Muscle layer of colon (tissue), 2 donors: ENCODE data around the gene CRB3.

ENCODE experiments used
- H3K27ac ChIP-seq: one replicate; pipeline ENCODE4 v1.7.0; 2013; ENCODE audit warnings: low read depth, mild to moderate bottlenecking, low read length, moderate library complexity
- H3K27me3 ChIP-seq, 2 donors: one replicate each; pipeline ENCODE4 v1.7.0; 2013; ENCODE audit warnings: low read length in 2 of 2, mild to moderate bottlenecking in 2 of 2; ENCODE audit not compliant: insufficient read depth in 2 of 2, control insufficient read depth in 1 of 2
- H3K36me3 ChIP-seq: one replicate; pipeline ENCODE4 v1.7.0; 2013; ENCODE audit warnings: mild to moderate bottlenecking, low read length; ENCODE audit not compliant: insufficient read depth
- H3K4me1 ChIP-seq: one replicate; pipeline ENCODE4 v1.7.0; 2013; ENCODE audit warnings: mild to moderate bottlenecking, low read length; ENCODE audit not compliant: insufficient read depth
- H3K4me3 ChIP-seq, 2 donors: one replicate each; pipeline ENCODE4 v1.7.0; 2013; ENCODE audit warnings: low read length in 2 of 2, low read depth in 1 of 2, mild to moderate bottlenecking in 1 of 2, moderate library complexity in 1 of 2
- H3K9ac ChIP-seq: one replicate; pipeline ENCODE4 v1.7.0; 2013; ENCODE audit warnings: low read length
- H3K9me3 ChIP-seq: one replicate; pipeline ENCODE4 v1.7.0; 2013; ENCODE audit warnings: mild to moderate bottlenecking, low read length
- donor health status: abdominal sarcoma.
- donor health status: Adenocarcinoma of cecum.

The CRB3 gene

DNA sequence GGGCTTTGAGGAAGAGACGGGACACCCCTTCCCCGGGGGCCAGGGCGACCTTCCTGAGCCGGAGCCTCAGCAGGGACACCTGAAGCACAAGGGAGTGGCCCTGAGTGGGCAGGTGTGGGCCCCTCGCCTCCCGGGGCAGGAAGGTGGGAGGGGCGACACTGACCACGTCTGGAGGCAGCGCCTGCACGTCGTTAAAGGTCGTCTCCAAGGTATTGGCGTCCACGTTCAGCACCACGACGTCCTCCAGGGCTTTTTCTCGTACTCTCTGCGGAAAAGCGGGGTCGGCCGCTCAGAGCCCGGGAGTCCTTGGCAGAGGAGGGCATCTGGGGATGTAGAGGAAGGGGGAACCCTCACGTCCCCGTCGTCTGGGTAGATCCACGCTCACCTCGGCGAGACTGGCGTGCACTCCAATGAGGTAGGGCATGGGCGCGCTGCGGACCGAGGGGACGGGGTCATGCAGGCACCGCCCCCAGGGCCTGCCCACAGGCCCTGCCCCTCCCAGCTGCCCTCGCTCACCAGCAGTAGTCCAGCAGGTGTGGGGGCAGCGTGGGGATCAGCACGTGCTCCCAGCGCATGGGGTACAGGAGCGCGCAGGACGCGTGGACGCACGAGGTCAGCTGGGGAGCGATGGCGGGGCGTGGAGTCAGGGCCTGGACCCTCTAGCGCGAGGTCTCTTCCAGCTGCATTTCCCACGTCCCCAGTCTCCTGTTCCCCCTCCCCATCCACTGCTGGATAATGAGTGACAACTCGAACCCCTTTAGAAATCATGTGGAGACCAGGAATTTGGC, 11.4 kb downstream of the CRB3 start:
- no peak overlapping the region for H3K27ac ChIP-seq
- H3K4me3 ChIP-seq = no peak overlapping the region
- H3K36me3 ChIP-seq = no peaks in the 10 kb centered on the region
- no peak overlapping the region for H3K9ac ChIP-seq
- no peaks in the 10 kb centered on the region for H3K9me3 ChIP-seq
- peaks cover 6% of the 10 kb centered on the region for H3K4me1 ChIP-seq
- H3K27me3 ChIP-seq = peaks cover 10 to 23% of the 10 kb centered on the region in 2 donors

- Histone ChIP-seq H3K27ac (no peak overlapping the region), H3K9ac (no peak overlapping the region)
Measured at GRCh38 chr19:6476155-6476895, 12.3 kb downstream of the CRB3 start.

DNA sequence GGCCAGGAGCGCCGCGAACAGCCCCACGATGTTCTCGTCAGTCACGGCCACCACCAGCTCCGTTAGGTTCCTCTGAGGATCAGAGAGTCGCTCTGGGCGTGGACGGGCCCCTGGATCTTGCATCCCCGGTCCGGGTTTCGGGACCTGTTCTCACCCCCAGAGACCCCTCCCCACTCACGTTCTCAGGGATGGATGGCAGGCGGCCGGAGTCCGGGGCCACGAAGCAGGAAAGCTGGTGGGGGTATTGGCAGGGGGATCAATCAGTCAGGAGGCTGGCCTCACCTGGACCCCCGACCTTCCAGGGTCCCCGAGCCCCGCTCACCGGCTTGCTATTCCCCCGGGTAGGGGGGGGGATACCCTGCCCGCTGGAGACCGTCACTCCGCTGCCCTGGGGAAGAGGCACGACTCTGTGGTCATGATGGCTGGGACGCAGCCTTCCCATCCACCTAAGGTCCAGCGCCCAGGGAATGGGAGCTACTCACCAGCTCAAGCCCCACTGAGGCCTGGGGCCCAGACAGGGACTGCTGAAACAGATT, 12.9 kb downstream of the CRB3 start:
- H3K4me1 ChIP-seq = peaks cover 6% of the 10 kb centered on the region
- no peak overlapping the region for H3K9ac ChIP-seq
- no peaks in the 10 kb centered on the region for H3K9me3 ChIP-seq
- peaks cover 10 to 23% of the 10 kb centered on the region in 2 donors for H3K27me3 ChIP-seq
- no peak overlapping the region for H3K27ac ChIP-seq
- no peaks in the 10 kb centered on the region for H3K36me3 ChIP-seq
- no peak overlapping the region for H3K4me3 ChIP-seq

More at GRCh38 chr19:6476155-6476895, 12.3 kb downstream of the CRB3 start:
- Histone ChIP-seq H3K9me3 (no peaks in the 10 kb centered on the region), H3K36me3 (no peaks in the 10 kb centered on the region), H3K4me3 (no peak overlapping the region), H3K4me1 (peaks cover 6% of the 10 kb centered on the region), H3K27me3 (peaks cover 10 to 23% of the 10 kb centered on the region in 2 donors)

DNA sequence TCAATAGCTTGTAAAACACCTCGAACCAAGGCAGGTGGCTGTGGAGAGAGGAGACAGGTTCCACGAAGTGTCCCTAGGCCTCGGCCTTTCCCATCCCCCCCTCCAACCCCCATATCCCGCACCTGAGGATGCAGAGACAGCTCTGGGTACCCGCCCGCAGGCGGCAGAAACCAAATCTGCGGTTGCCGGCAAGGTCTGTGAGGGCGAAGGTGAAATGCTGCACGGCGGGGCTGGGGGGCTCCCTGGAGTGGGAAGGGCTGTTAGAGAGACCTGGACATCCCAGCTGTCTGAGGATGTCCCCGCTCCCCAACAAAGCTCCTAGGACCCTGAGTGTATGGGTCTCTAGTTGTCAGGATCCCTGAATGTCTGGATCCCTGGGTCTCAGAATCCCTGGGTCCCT, 14.7 kb downstream of the CRB3 start:
- no peak overlapping the region for H3K27ac ChIP-seq
- peaks cover 6% of the 10 kb centered on the region for H3K4me1 ChIP-seq
- H3K4me3 ChIP-seq = no peak overlapping the region
- H3K9me3 ChIP-seq = no peaks in the 10 kb centered on the region
- H3K27me3 ChIP-seq = peaks cover 10 to 23% of the 10 kb centered on the region in 2 donors
- no peak overlapping the region for H3K9ac ChIP-seq
- no peaks in the 10 kb centered on the region for H3K36me3 ChIP-seq

DNA sequence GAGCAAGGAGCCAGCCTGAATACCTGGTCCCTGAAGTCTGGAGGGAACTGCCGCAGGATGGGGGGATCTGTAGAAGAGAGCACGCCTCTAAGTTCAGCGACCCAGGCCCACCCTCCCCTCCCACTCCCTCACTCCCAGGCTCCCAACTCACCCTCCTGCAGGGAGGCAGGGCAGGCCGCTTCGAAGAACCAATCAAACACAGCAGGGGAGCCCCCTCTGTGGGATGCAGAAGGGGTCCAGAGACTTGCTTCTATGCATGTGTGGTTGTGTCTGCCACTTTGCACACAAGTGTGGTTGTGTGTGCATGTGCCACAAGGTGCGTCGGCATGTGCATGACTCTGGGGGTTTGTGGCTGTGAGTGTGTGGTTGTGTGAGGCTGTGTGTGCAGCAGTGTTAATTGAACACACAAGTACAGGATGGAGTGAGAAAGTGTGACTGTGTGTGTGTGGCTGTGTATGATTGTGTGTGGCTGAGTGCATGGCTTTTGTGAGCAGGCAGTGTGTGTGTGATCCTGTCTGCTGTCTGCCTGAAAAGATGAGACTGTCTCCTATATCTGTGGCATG, 15.8 kb downstream of the CRB3 start:
- Histone ChIP-seq H3K27ac (no peak overlapping the region), H3K9me3 (no peaks in the 10 kb centered on the region), H3K4me1 (peaks cover 6% of the 10 kb centered on the region), H3K4me3 (no peak overlapping the region), H3K36me3 (no peaks in the 10 kb centered on the region), H3K27me3 (peaks cover 10 to 23% of the 10 kb centered on the region in 2 donors), H3K9ac (no peak overlapping the region)

- no peak overlapping the region for H3K27ac ChIP-seq
- H3K9ac ChIP-seq = no peak overlapping the region
- H3K4me3 ChIP-seq = no peak overlapping the region
- H3K4me1 ChIP-seq = peaks cover 6% of the 10 kb centered on the region
- no peaks in the 10 kb centered on the region for H3K36me3 ChIP-seq
- peaks cover 8 to 13% of the 10 kb centered on the region in 2 donors for H3K27me3 ChIP-seq
- H3K9me3 ChIP-seq = no peaks in the 10 kb centered on the region
Measured at GRCh38 chr19:6480848-6481415, 16.9 kb downstream of the CRB3 start.

DNA sequence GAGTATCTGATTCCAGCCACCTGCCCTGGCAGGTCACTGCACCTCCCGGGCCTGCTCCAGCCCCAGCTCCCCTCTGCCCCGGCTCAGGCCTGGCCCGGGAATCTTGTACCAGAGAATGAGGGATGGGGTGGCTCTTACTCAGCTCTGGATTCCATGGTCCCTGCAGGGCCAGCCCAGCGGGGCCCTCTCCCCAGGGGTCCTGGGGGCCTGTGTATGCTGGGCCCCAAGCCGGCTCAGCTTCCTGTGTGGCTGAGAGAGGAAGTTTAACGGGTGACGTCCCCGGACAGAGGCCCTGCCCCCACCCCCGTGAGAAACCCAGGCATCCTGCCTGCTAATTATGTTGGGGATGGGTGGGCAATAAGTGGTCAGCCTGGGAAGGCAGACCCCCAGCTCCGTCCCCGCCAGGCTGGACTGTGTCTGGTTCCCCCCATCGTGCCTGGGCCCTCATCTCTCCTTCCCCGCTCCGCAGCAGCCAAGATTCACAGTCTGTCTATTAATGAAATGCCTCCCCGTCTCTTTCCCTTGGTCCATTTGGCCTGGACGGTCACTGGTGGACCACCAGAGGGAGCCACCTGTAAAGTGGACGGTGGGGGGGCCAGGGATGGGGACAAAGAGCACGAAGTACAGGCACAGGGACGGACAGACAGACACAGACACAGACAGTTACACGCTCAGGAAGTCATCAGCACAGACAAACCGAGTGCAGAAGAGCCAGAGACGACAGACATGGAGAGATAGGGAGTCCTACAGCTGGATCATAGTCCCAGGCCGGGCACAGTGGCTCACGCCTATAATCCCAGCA, 17.7 kb downstream of the CRB3 start, which contains the start of gene DENND1C:
Gene DENND1C (minus strand): TSS at position 247 of the 802 bp plus-strand sequence. CDS start 92 bp downstream, at position 155.
- Histone ChIP-seq H3K27me3 (peaks cover 0 to 5% of the 10 kb centered on the region in 2 donors), H3K36me3 (no peaks in the 10 kb centered on the region), H3K27ac (no peak within 1 kb of the TSS), H3K9me3 (no peaks in the 10 kb centered on the region), H3K4me1 (no peaks in the 10 kb centered on the region), H3K9ac (no peak within 1 kb of the TSS), H3K4me3 (no peak within 1 kb of the TSS)

- no peaks in the 10 kb centered on the region for H3K4me1 ChIP-seq
- H3K9me3 ChIP-seq = no peaks in the 10 kb centered on the region
- no peak overlapping the region for H3K4me3 ChIP-seq
- no peak overlapping the region for H3K27ac ChIP-seq
- no peaks in the 10 kb centered on the region for H3K36me3 ChIP-seq
- no peaks in the 10 kb centered on the region for H3K27me3 ChIP-seq
- H3K9ac ChIP-seq = no peak overlapping the region
Measured at GRCh38 chr19:6482343-6482686, 18.2 kb downstream of the CRB3 start.

DNA sequence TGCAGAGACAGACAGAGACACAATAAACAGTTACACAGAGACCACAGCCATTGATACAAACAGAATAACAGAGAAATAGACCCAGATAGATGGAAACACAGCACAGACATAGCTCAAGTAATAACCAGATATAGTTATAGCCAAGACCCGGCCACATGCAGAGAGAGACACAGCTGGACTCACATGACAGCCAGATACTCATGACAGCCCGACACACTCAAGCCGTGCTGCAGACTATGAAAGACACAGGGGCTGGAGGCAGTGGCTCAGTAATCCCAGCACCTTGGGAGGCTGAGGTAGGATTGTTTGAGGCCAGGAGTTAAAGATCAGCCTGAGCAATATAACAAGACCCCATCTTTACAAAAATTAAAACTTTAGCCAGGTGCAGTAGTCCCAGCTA, 19.2 kb downstream of the CRB3 start:
- Histone ChIP-seq H3K9me3 (no peaks in the 10 kb centered on the region), H3K27ac (no peak overlapping the region), H3K4me3 (no peak overlapping the region), H3K27me3 (no peaks in the 10 kb centered on the region), H3K4me1 (no peaks in the 10 kb centered on the region), H3K36me3 (no peaks in the 10 kb centered on the region), H3K9ac (no peak overlapping the region)

- no peaks in the 10 kb centered on the region for H3K27me3 ChIP-seq
- no peak overlapping the region for H3K9ac ChIP-seq
- H3K4me1 ChIP-seq = no peaks in the 10 kb centered on the region
- no peak overlapping the region for H3K27ac ChIP-seq
- H3K36me3 ChIP-seq = no peaks in the 10 kb centered on the region
- H3K9me3 ChIP-seq = no peaks in the 10 kb centered on the region
- no peak overlapping the region for H3K4me3 ChIP-seq
Measured at GRCh38 chr19:6484230-6484629, 20.2 kb downstream of the CRB3 start.
